GM04503 (cell line): ENCODE data around the gene PTMA.
"Not testable (repeated sequence)": the region's sequence is repeated elsewhere in the genome, so short reads cannot be mapped to it uniquely, and the experiment has no call there.

Source experiments
- DNase-seq: peaks from one replicate; pipeline ENCODE4 v3.0.0-alpha.2; 2012; ENCODE audit warnings: low read depth

PTMA gene

GRCh38 chr2:231716666-231717280, 8.4 kb downstream of the PTMA start:
- DNase-seq: no peak

GRCh38 chr2:231717281-231718171, 9.2 kb downstream of the PTMA start:
- DNase-seq: no peak

GRCh38 chr2:231718799-231719198, 10.5 kb downstream of the PTMA start:
- no peak for DNase-seq

- DNase-seq: no peak
Observed at GRCh38 chr2:231720292-231720986, 12.1 kb downstream of the PTMA start.

- DNase-seq: no peak
Observed at GRCh38 chr2:231720987-231721966, 13.0 kb downstream of the PTMA start.

GRCh38 chr2:231722721-231723307, 14.5 kb downstream of the PTMA start:
- no peak for DNase-seq

GRCh38 chr2:231725476-231725875, 17.2 kb downstream of the PTMA start:
- DNase-seq: no peak

- DNase-seq: no peak
Observed at GRCh38 chr2:231726276-231726675, 18.0 kb downstream of the PTMA start.

GRCh38 chr2:231727621-231728020, 19.3 kb downstream of the PTMA start:
- DNase-seq: no peak

- no peak for DNase-seq
Observed at GRCh38 chr2:231732604-231733003, 24.3 kb downstream of the PTMA start.

GRCh38 chr2:231737761-231738160, 29.4 kb downstream of the PTMA start:
- DNase-seq: no peak

- no peak for DNase-seq
Observed at GRCh38 chr2:231743376-231744116, 35.2 kb downstream of the PTMA start.

- DNase-seq: no peak
Observed at GRCh38 chr2:231745303-231746038, 37.1 kb downstream of the PTMA start.

GRCh38 chr2:231748153-231748896, 40.0 kb downstream of the PTMA start:
- DNase-seq: not testable (repeated sequence)

GRCh38 chr2:231749016-231749415, 40.7 kb downstream of the PTMA start:
- not testable (repeated sequence) for DNase-seq

- DNase-seq: no peak
Observed at GRCh38 chr2:231751042-231751815, 42.9 kb downstream of the PTMA start.

GRCh38 chr2:231752061-231752460, 43.7 kb downstream of the PTMA start:
- DNase-seq: no peak

GRCh38 chr2:231761735-231762134, 53.4 kb downstream of the PTMA start:
- DNase-seq: no peak
